GM21526 (cell line): ENCODE results near the gene ITGBL1.

Experiments
- ATAC-seq: cut with Tn5 transposase; IDR thresholded peaks from one replicate; pipeline ENCODE4 v1.9.1; 2021; ENCODE audit warnings: moderate library complexity; ENCODE audit not compliant: unreplicated experiment, low FRiP score

Gene ITGBL1

DNA sequence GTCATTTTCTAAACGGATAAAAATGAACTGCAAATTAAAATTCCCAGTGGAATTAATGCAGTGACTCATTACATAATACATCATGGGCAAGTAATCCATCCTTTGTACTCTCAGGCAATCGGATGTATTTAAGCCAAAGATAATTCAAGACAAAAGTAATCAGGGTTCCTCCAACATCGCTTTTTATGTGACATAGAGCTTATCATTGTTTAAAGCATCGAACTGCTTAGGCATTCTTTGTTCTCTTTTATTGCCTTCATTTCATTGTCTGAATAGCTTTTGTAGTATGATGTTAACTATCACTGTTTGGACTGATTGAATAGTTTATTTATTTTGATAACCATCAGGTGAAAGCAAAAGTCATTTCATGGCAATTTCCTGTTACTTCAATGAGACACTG, 209.4 kb downstream of the ITGBL1 start:
- ATAC-seq: no peak

DNA sequence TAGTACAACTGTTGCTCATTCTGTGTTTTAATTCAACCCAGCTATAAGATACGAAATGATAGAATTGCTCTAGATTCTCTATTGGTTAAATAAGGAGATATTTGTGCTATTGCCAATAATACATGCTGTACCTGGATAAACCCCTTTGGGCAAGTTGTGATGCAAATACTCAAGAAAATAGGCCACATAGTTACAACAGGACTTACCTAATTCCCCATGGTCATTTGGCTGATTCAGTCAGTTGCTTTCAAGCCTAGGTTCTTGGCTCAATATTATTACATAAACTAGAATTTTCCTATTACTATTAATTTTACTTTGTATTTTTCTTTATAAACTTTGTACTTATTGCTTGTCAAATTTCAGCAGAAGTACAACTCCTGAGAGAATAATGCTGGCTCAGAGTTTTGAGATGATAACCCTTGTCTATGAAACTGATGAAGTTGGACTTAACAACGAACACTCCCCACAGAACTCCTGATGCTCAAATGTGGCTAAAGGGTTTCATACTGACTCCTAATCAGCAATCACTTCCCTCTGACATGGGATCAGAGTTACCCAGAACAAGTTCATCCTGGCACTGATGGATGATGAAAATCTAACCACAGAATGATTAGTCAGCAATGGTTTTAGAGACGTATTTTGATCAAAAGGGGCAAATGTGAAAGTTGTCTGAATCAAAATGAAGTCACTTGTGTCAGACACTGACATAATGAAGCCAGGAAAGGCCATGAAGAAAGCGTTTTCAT, 221.1 kb downstream of the ITGBL1 start:
- ATAC-seq: no peak

GRCh38 chr13:101681834-101682233, 229.4 kb downstream of the ITGBL1 start:
- no peak for ATAC-seq

GRCh38 chr13:101686003-101686402, 233.5 kb downstream of the ITGBL1 start:
- no peak for ATAC-seq

DNA sequence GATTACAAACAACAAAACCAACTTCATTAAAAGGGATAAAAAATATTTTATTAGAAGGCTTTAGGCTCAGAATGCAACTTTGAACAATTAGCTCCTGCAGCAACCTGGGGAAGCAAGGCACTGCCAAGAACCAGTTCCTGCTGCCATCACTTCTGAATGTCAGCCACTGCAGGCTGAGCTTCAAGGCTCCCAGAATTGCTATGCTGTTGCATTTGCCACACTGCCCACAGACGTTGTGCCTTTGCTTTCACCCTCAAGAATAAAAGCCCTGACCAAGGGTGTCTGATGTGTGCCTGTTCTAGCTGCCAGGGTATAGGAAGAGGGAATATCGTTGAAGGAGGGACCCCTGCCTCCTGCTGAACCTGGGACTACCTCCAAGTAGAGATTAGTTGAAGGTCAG, 238.4 kb downstream of the ITGBL1 start:
- no peak for ATAC-seq

DNA sequence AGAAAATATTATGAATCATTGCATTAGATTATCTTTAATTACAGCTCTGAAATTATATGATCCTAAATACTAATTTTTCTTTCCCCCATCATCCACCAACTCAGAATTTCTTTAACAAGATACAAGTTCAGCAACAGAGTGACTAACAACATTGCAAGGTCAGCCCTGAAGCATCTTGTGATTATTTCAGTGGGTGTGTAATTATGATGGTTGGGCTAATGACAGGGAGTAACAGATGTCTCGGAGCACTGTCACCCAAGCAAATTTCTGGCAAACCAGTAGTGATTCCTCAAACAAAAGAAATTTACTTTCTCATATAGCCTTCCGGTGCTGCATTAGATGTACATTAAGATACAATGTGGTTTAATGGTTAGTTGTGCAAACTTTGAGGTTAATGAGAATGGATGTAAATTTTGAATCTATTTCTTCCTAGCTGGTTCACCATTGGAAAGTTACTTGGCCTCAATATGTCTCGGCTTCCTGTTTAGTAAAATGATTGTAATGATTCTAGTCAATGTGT, 238.9 kb downstream of the ITGBL1 start:
- no peak for ATAC-seq

- ATAC-seq: no peak
These were observed 243.5 kb downstream of the ITGBL1 start for GRCh38 chr13:101695870-101696516.

DNA sequence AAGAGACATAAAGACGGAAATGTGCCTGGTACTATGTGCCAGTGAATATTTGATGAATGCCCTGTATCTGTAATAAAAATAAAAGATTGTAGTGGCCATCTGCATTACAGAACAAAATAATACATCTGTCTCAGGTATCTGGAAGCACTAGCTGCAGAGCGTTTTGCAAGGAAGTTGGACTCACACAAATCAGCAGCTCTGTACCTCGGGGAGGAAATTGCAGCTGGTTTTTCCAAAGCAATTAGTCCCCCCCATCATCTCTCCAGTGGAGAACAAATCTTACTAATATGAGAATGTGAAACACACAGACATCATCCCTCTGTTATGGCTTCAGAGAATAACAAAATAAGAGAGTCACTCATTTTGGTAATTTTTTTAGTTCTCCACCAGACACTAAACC, 245.3 kb downstream of the ITGBL1 start:
- ATAC-seq: no peak

GRCh38 chr13:101698400-101698799, 245.9 kb downstream of the ITGBL1 start:
- ATAC-seq: no peak

DNA sequence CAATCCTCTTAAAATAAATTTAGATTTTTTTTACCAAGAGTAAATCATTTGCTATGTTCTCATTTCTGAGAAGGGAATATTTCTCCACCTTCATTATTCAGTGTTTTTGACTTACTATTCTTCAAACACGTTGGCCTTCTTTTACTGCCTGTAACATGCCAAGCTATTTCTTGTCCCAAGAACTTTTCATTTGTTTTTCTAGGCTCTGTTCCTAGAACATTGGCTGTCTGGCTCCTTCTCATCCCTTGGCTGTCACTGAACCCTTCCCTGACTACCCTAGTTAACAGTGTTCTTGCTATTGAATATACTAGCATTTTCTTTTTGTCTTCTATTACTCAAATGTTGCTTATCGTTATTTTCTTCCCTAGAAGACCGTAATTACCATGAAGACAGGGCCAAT, 248.1 kb downstream of the ITGBL1 start:
- no peak for ATAC-seq

- ATAC-seq: no peak
These were observed 250.6 kb downstream of the ITGBL1 start for GRCh38 chr13:101703081-101703480.

DNA sequence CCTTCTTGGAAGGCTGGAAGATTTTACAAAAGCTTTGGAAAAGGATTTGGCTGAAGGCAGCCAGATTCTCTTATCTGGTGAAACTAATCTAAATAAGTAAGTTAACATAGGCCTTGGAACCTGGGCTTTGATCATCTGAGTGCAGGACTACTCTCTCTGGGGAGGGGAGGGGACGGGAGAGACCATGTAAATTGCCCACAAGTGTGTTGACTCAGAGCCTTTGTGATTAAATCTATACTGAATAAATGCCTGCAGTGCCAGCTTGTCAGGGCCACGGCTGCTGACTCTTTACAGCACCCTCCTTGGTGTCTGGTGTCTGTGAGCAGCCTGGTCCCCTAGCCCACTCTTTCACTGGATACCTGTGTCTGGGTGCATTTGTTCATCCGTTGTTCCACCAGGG, 251.4 kb downstream of the ITGBL1 start:
- no peak for ATAC-seq

DNA sequence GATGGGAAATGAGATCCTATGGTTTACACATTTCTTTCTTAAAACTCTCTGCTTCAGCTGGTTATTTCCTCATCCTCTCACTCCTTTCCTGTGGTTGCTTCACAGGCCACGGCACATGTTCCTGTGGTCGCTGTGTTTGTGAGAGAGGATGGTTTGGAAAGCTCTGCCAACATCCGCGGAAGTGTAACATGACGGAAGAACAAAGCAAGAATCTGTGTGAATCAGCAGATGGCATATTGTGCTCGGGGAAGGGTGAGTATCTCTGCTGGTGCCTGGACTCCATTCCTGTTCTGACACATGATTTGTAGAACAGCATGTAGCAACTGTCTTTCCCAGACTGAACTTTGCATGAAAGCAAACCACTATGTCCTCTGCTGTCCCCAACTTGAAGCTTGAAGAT, 254.2 kb downstream of the ITGBL1 start:
- ATAC-seq: no peak

DNA sequence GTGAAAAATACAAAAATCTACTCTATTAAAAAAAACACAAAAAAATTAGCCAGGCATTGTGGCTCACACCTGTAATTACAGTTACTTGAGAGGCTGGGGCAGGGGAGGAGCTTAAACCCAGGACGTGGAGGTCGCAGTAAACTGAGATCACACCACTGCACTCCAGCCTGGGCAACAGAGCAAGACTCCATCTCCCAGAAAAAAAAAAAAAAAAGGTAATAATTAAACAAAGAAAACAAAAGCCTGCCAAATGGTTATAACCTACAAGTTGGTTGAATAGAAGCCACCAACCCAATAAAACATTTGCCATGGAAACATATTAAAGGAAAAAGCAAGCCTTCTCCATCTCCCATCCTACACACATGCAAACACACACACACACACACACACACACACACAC, 255.2 kb downstream of the ITGBL1 start:
- ATAC-seq: no peak

DNA sequence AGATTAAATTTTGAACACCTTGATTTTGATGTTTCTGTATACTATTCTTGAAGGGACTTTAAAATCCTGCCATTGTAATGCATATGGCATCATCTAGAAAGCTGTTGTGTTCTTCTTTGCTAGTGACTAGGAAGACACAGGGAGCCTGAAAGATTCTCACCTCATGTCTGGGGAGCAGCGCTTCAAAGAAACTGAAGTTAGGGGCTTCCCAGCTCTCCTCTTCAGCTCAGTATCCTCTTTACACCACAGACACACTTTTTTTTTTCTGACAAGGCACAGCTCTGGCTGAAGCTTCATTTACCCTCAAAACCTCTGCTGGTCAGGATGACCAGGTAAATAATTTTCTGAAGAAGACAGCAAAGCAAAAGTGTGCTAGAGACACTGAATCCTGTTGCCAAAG, 255.6 kb downstream of the ITGBL1 start:
- no peak for ATAC-seq

- no peak for ATAC-seq
These were observed 257.5 kb downstream of the ITGBL1 start for GRCh38 chr13:101709952-101710351.

- no peak for ATAC-seq
These were observed 259.0 kb downstream of the ITGBL1 start for GRCh38 chr13:101711307-101712025.

DNA sequence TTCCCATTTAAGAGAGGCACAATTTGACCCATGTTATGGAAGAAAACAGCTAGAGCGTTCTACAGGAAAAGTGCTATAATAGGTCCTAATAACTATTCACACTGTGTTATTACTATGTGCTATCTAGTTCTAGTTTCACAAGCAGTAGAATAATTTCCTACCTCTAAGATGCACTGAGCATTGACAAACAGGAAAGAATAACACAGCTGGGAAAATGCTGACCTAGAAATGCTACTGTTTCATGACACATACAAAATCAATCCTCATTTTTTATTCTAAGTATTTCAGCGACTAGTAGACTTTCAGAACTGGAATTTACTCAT, 259.5 kb downstream of the ITGBL1 start:
- no peak for ATAC-seq

DNA sequence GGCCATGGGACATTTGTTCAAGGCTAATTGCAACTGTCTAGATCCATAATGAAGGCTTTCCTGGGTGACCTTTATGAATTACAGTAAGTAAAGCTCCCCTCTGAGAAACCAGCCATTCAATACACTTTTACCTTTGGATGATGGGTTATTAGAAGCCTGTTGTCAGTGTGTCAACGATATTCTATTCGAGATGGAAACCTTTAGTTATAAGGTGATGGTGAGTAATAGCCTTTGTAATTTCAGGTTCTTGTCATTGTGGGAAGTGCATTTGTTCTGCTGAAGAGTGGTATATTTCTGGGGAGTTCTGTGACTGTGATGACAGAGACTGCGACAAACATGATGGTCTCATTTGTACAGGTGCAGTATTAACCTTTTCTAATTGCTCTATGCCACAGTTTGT, 261.7 kb downstream of the ITGBL1 start:
- ATAC-seq: no peak

- ATAC-seq: no peak
These were observed 264.9 kb downstream of the ITGBL1 start for GRCh38 chr13:101717353-101717752.

DNA sequence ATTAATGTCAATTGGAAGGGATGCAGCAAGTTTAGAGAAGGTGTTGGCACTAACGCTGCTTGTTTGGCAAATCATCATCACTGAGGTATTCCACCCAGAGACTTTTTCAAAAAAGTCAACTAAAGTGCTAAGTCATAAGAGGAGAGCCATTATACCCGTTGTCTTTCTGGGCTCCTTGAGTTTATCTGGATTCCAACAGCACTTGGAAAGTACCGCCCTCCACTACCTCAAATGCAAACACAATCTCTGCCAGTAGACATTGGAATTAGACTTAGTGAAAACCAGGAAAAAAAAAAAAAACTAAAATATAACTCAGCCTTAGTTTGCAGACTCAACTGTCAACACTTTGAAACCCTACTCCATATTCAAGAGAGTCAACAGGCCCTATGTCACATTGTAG, 266.0 kb downstream of the ITGBL1 start:
- ATAC-seq: no peak

GRCh38 chr13:101726681-101727080, 274.2 kb downstream of the ITGBL1 start:
- ATAC-seq: no peak
